ENCODE results near the gene ABCB9. TPM values are rescaled to one million over a fixed set of nuclear protein-coding genes. Genes with fewer than 3 reads are reported as not detected.
A peak's percentile ranks its signal among the peaks of the same experiment; 100 is the strongest.

ABCB9 gene
- total and polyA plus RNA-seq, 7 donors: 1.2 to 5.3 (median 3.0) TPM

DNA sequence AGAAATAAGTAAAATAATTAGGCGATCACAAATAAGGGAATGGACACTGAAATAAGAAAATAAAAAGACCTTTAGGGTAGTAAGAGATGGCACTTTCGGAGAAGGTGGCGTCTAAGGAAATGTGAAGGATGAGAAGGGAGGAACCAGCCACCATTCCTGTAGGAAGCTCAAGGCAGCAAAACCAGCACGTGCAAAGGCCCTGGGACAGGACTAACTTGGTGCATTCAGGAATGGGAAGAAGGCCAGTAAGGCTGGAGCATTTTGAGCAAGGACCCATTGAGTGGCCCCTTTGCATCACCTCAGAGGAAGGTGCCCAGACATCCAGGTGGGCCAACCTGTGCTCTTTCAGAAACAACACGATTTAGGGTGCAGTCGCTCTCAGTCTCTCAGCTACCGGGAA is 69.6 kb downstream of the ABCB9 start:
- H3K4me1 ChIP-seq: peaks cover 0 to 34% (median 28%) of the 10 kb centered on the region in 4 donors
- H3K9me3 ChIP-seq: no peaks in the 10 kb centered on the region
- WGBS, 2 donors: 96% methylated on average over 7 of the region's 7 CpGs
- DNase-seq: no peak
- TF ChIP-seq EP300 (IDR thresholded peaks at IDR 0.05) (no peak), POLR2AphosphoS5 (IDR thresholded peaks at IDR 0.05) (no peak), POLR2A (IDR thresholded peaks at IDR 0.05) (no peak)
- TF ChIP-seq, protein P1, sequence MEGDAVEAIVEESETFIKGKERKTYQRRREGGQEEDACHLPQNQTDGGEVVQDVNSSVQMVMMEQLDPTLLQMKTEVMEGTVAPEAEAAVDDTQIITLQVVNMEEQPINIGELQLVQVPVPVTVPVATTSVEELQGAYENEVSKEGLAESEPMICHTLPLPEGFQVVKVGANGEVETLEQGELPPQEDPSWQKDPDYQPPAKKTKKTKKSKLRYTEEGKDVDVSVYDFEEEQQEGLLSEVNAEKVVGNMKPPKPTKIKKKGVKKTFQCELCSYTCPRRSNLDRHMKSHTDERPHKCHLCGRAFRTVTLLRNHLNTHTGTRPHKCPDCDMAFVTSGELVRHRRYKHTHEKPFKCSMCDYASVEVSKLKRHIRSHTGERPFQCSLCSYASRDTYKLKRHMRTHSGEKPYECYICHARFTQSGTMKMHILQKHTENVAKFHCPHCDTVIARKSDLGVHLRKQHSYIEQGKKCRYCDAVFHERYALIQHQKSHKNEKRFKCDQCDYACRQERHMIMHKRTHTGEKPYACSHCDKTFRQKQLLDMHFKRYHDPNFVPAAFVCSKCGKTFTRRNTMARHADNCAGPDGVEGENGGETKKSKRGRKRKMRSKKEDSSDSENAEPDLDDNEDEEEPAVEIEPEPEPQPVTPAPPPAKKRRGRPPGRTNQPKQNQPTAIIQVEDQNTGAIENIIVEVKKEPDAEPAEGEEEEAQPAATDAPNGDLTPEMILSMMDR (IDR thresholded peaks at IDR 0.05): no peak
- H3K4me3 ChIP-seq: no peak overlapping the region
- peak overlapping the region in 3 of 4 donors; percentile 77 to 84 (median 84) for H3K27ac ChIP-seq
- H3K36me3 ChIP-seq: no peaks in the 10 kb centered on the region
- intact Hi-C loops (cut with DNase I): loop anchor here (5.0 kb wide), 1 partner anchor 71 kb away; the partner anchor contains the start of gene ABCB9
- no peaks in the 10 kb centered on the region for H3K27me3 ChIP-seq

- intact Hi-C loops (cut with DNase I): loop anchor here (5.0 kb wide), 1 partner anchor 71 kb away; the partner anchor contains the start of gene ABCB9
- Histone ChIP-seq H3K36me3 (no peaks in the 10 kb centered on the region), H3K27me3 (no peaks in the 10 kb centered on the region), H3K27ac (peak within 1 kb of the TSS; percentile 77 to 84 (median 83)), H3K4me1 (peaks cover 0 to 41% (median 34%) of the 10 kb centered on the region in 4 donors), H3K4me3 (peak within 1 kb of the TSS; percentile 65 to 97 (median 82)), H3K9me3 (no peaks in the 10 kb centered on the region)
- TF ChIP-seq POLR2AphosphoS5 (IDR thresholded peaks at IDR 0.05): peak; percentile 79 to 96 (median 91)
- TF ChIP-seq EP300 (IDR thresholded peaks at IDR 0.05): peak in 1 of 4 donors; percentile 28
- TF ChIP-seq POLR2A (IDR thresholded peaks at IDR 0.05): peak; percentile 71 to 78
- TF ChIP-seq, protein P1 (IDR thresholded peaks at IDR 0.05): no peak
- peak; percentile 91 for DNase-seq
- WGBS, 2 donors: 5 to 8% methylated on average over 81 of the region's 81 CpGs
Observed at GRCh38 chr12:122895704-122896636, 70.3 kb downstream of the ABCB9 start, which contains the start of gene VPS37B. TSS of gene VPS37B (minus strand) at chr12:122896124. CDS start at chr12:122896062, 62 bp downstream.

DNA sequence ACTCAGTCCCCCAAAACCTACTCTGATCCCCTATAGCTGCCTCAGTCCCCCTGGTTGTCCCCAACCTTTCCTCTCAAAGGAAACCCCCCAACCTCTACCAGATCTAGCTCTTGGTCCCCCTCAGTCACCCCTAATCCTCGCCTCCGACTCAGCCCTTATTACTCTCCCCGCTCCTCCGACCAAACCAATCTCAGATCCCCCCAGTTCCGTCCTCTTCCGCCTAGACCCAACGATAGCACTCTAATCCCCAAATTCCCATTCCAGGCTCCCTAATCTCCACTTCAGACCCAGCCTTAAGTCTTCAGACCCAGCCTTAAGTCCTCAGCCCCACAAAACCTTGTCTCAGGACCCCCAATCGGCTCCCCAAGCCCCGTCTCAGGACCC is 71.0 kb downstream of the ABCB9 start:
- H3K27me3 ChIP-seq: no peaks in the 10 kb centered on the region
- no peaks in the 10 kb centered on the region for H3K9me3 ChIP-seq
- peak overlapping the region; percentile 65 to 97 (median 82) for H3K4me3 ChIP-seq
- H3K4me1 ChIP-seq: peaks cover 0 to 46% (median 37%) of the 10 kb centered on the region in 4 donors
- H3K36me3 ChIP-seq: no peaks in the 10 kb centered on the region
- no peak for DNase-seq
- H3K27ac ChIP-seq: peak overlapping the region; percentile 77 to 84 (median 83)
- TF ChIP-seq EP300 (IDR thresholded peaks at IDR 0.05): no peak
- TF ChIP-seq POLR2A (IDR thresholded peaks at IDR 0.05): no peak
- no peak for TF ChIP-seq POLR2AphosphoS5 (IDR thresholded peaks at IDR 0.05)
- TF ChIP-seq, protein P1 (IDR thresholded peaks at IDR 0.05): no peak
- WGBS, 2 donors: 5 to 6% methylated on average over 9 of the region's 9 CpGs
- intact Hi-C loops (cut with DNase I): loop anchor here (5.0 kb wide), 1 partner anchor 72 kb away; the partner anchor contains the start of gene ABCB9

DNA sequence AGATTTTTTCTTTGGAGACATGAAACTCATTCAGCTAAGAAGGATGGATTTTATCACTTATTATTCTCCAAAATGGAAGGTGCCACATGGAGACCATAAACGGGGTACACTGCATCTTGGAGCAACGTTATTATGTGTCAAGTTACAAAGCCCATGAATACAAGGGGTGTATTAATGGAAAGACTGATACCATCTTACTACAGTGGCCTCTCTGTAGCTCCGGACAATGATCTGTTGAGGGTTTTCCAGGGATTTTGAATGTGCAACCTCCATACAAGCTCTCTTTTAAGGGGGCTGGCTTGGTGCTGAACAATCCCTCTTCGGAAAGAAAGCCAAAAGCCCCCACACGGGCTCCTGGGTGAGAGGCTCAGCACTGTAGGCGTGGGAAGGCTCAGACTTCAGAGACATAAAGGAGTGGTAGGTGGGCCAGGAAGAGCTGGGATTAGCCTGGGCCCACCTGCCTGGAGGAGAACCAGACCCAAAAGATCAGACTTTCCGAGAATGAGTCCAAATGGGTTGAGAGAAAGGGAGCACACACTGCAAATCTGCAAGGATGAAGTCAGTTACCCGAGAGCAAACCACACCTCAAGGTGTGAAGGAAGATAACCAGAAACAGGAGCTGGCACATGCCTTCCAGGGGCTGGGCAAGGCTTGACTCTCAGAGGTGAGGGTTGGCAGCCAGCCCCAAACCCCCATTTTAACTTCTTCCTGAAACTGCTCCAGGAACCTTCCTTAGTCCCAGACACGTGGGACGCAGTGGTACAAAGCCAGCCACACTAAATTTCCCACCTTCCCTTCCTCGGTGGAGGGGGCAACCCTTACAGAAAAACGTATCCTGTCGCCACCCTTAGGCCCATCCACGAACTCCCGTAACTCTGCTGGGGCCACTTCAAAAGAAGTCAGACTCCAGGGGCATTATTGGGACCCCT is 71.8 kb downstream of the ABCB9 start:
- peak overlapping the region; percentile 65 to 97 (median 82) for H3K4me3 ChIP-seq
- WGBS, 2 donors: 18 to 39% methylated on average over 15 of the region's 15 CpGs
- TF ChIP-seq POLR2A (IDR thresholded peaks at IDR 0.05) (no peak), EP300 (IDR thresholded peaks at IDR 0.05) (no peak)
- TF ChIP-seq, protein P1 (IDR thresholded peaks at IDR 0.05): no peak
- DNase-seq: no peak
- H3K9me3 ChIP-seq: no peaks in the 10 kb centered on the region
- H3K4me1 ChIP-seq: peaks cover 0 to 48% (median 42%) of the 10 kb centered on the region in 4 donors
- intact Hi-C loops (cut with DNase I): loop anchor here (5.0 kb wide), 1 partner anchor 73 kb away; the partner anchor contains the start of gene ABCB9
- H3K27ac ChIP-seq: peak overlapping the region; percentile 77 to 84 (median 83)
- H3K36me3 ChIP-seq: no peaks in the 10 kb centered on the region
- H3K27me3 ChIP-seq: no peaks in the 10 kb centered on the region

Data from sigmoid colon (tissue), 7 donors.